ENCODE measurements around the gene IQCE. TPM values are rescaled to one million over a fixed set of nuclear protein-coding genes. Genes with fewer than 3 reads are reported as not detected.

IQCE gene
- polyA plus RNA-seq, 1 donor from 2014 or later, result 21.2 TPM

- Histone ChIP-seq H3K27ac (ENCODE audit: low read length) (no peak overlapping the region), H3K36me3 (ENCODE audit: insufficient read depth, low read length) (no peaks in the 10 kb centered on the region), H3K9me2 (ENCODE audit: insufficient read depth, low read length) (no peaks in the 10 kb centered on the region), H3K4me3 (ENCODE audit: low read length) (no peak overlapping the region), H4K20me1 (ENCODE audit: insufficient read depth) (no peaks in the 10 kb centered on the region), H3F3A (ENCODE audit: insufficient read depth, low read length, poor library complexity, severe bottlenecking) (no peaks in the 10 kb centered on the region), H3K9me3 (ENCODE audit: low read length) (no peaks in the 10 kb centered on the region), H3K4me2 (ENCODE audit: low read length) (no peak overlapping the region), H2AFZ (ENCODE audit: low read depth, low read length) (no peak overlapping the region), H3K9ac (ENCODE audit: low read length) (no peak overlapping the region), H3K27me3 (ENCODE audit: insufficient read depth, low read depth, low read length) (no peaks in the 10 kb centered on the region), H3K79me2 (replicated peaks; ENCODE audit: insufficient read depth, low read length) (no peaks in the 10 kb centered on the region)
- TF ChIP-seq SMC3 (conservative IDR thresholded peaks at IDR 0.05; ENCODE audit: poor library complexity) (no peak), EP300 (conservative IDR thresholded peaks at IDR 0.05; ENCODE audit: poor library complexity, severe bottlenecking) (no peak), MXI1 (conservative IDR thresholded peaks at IDR 0.05; ENCODE audit: poor library complexity, severe bottlenecking) (no peak), CTCF (IDR thresholded peaks at IDR 0.05; ENCODE audit: poor library complexity, severe bottlenecking) (no peak), TAF1 (IDR thresholded peaks at IDR 0.05; ENCODE audit: low read depth) (no peak), EZH2 (IDR thresholded peaks at IDR 0.05; ENCODE audit: borderline replicate concordance, insufficient read depth, low read length, poor library complexity, severe bottlenecking) (no peak), POLR2AphosphoS5 (IDR thresholded peaks at IDR 0.05) (no peak), RAD21 (conservative IDR thresholded peaks at IDR 0.05) (no peak)
- TF ChIP-seq, protein P1, sequence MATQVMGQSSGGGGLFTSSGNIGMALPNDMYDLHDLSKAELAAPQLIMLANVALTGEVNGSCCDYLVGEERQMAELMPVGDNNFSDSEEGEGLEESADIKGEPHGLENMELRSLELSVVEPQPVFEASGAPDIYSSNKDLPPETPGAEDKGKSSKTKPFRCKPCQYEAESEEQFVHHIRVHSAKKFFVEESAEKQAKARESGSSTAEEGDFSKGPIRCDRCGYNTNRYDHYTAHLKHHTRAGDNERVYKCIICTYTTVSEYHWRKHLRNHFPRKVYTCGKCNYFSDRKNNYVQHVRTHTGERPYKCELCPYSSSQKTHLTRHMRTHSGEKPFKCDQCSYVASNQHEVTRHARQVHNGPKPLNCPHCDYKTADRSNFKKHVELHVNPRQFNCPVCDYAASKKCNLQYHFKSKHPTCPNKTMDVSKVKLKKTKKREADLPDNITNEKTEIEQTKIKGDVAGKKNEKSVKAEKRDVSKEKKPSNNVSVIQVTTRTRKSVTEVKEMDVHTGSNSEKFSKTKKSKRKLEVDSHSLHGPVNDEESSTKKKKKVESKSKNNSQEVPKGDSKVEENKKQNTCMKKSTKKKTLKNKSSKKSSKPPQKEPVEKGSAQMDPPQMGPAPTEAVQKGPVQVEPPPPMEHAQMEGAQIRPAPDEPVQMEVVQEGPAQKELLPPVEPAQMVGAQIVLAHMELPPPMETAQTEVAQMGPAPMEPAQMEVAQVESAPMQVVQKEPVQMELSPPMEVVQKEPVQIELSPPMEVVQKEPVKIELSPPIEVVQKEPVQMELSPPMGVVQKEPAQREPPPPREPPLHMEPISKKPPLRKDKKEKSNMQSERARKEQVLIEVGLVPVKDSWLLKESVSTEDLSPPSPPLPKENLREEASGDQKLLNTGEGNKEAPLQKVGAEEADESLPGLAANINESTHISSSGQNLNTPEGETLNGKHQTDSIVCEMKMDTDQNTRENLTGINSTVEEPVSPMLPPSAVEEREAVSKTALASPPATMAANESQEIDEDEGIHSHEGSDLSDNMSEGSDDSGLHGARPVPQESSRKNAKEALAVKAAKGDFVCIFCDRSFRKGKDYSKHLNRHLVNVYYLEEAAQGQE (IDR thresholded peaks at IDR 0.05; ENCODE audit: borderline replicate concordance), result no peak
Measured at GRCh38 chr7:2651336-2651735, 92.6 kb downstream of the IQCE start.

DNA sequence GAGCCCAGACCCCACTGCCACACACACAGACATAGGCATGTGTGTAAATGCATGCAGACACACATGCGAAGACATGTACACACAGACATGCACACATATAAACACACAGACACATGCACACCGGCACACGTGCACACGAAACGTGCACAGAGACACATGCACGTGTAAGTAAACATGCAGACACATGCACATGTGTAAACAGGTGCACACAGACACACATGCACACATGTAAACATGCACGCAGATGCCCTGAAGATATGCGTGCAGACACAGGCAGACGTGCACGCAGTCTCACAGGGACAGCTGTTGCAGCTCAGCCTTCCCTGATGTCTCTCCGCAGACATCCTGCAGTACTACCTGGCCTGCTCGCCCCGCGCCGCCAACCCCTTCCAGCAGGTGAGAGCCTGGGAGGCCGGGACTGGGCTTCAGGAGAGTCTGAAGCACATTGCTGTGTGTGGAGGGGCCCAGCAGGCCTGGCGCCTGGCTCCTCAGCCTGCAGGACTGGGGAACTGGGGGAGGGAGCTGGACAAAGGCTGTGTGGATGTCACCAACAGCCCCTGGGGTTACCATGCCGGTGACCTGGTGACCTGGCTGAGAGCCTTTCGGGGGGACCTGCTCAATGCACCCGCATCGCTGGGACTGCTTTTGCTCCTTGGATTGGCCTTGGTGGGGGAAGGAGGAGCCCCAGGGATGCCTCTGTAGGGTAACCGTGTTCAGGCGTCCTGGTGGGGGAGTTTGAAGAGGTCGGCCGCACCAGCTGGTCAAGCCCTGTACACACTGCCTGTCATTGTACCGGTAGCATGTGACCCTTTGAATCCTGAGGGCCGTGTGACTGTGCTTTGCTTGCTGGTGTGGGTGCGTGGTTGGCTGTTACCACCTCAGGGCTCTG is 93.3 kb downstream of the IQCE start:
- no peaks in the 10 kb centered on the region for H3K79me2 ChIP-seq (replicated peaks; ENCODE audit: insufficient read depth, low read length)
- no peak overlapping the region for H3K4me2 ChIP-seq (ENCODE audit: low read length)
- H4K20me1 ChIP-seq (ENCODE audit: insufficient read depth), result no peaks in the 10 kb centered on the region
- no peaks in the 10 kb centered on the region for H3K9me3 ChIP-seq (ENCODE audit: low read length)
- H2AFZ ChIP-seq (ENCODE audit: low read depth, low read length), result no peak overlapping the region
- H3K27ac ChIP-seq (ENCODE audit: low read length), result no peak overlapping the region
- no peaks in the 10 kb centered on the region for H3K27me3 ChIP-seq (ENCODE audit: insufficient read depth, low read depth, low read length)
- H3K9ac ChIP-seq (ENCODE audit: low read length), result no peak overlapping the region
- H3K4me3 ChIP-seq (ENCODE audit: low read length), result no peak overlapping the region
- H3K9me2 ChIP-seq (ENCODE audit: insufficient read depth, low read length), result no peaks in the 10 kb centered on the region
- TF ChIP-seq CTCF (IDR thresholded peaks at IDR 0.05; ENCODE audit: poor library complexity, severe bottlenecking), result no peak
- no peak for TF ChIP-seq RAD21 (conservative IDR thresholded peaks at IDR 0.05)
- TF ChIP-seq, protein P1 (IDR thresholded peaks at IDR 0.05; ENCODE audit: borderline replicate concordance), result no peak
- TF ChIP-seq MXI1 (conservative IDR thresholded peaks at IDR 0.05; ENCODE audit: poor library complexity, severe bottlenecking), result no peak
- TF ChIP-seq POLR2AphosphoS5 (IDR thresholded peaks at IDR 0.05), result no peak
- no peak for TF ChIP-seq EP300 (conservative IDR thresholded peaks at IDR 0.05; ENCODE audit: poor library complexity, severe bottlenecking)
- no peaks in the 10 kb centered on the region for H3K36me3 ChIP-seq (ENCODE audit: insufficient read depth, low read length)
- no peaks in the 10 kb centered on the region for H3F3A ChIP-seq (ENCODE audit: insufficient read depth, low read length, poor library complexity, severe bottlenecking)

Measured in neural cell (in vitro differentiated cells).